ENCODE data around the gene RASAL3. TPM values are rescaled to one million over a fixed set of nuclear protein-coding genes. Genes with fewer than 3 reads are reported as not detected.
"Not testable (repeated sequence)": the region's sequence is repeated elsewhere in the genome, so short reads cannot be mapped to it uniquely, and the experiment has no call there.

Gene RASAL3
- total RNA-seq, 1 donor from 2014 or later = 4.4 TPM

DNA sequence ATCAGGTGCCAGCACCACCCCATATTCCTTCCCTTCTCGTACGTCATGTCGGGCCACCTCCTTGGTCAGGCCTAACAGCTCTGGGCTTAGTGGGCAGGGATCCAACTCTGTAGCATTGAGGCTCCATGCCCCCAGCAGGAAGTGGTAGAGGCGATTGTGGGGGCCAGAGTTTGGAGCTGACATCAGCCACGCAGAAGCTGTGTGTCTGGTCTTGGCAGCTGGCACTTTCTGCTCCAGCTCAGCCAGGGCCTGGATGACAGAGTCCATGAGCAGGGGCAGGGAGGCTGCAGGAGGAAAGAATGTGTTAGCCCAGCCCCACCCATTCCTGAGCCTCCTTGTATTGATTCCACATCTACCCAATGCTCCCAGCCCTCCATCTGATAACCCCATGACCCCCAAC, 12.0 kb upstream of the RASAL3 start:
- H3K27me3 ChIP-seq = peaks cover 4% of the 10 kb centered on the region
- intact Hi-C loops (cut with DNase I) = no loop called here
- no peaks in the 10 kb centered on the region for H3K4me1 ChIP-seq
- no peak overlapping the region for H3K4me3 ChIP-seq
- no peak for DNase-seq (ENCODE audit: low spot score in 2 of 2)
- no peak overlapping the region for H3K27ac ChIP-seq
- no peaks in the 10 kb centered on the region for H3K36me3 ChIP-seq
- TF ChIP-seq CTCF (IDR thresholded peaks at IDR 0.05) = no peak
- no peaks in the 10 kb centered on the region for H3K9me3 ChIP-seq

DNA sequence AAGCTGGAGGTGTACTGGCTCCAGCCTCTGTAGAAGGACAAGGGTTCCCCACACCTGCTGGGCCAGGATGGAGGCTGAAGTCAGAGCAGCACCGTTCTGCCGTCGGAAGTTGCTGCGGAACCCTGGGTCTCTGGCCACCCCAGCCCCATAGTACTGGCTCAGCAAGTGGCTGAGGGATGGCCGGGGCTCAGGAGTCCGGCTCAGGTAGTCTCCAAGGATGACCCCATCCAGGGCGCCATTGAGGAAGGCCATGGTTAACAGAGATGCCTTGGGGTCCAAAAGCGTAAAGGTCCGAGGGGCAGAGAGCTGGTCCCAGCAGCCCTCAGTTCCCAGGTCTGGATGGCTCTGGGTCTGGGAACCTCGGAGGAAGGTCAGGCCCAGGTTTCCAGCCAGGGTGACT, 11.3 kb upstream of the RASAL3 start:
- H3K36me3 ChIP-seq = no peaks in the 10 kb centered on the region
- no peaks in the 10 kb centered on the region for H3K4me1 ChIP-seq
- H3K4me3 ChIP-seq = no peak overlapping the region
- H3K27ac ChIP-seq = no peak overlapping the region
- no peaks in the 10 kb centered on the region for H3K9me3 ChIP-seq
- TF ChIP-seq CTCF (IDR thresholded peaks at IDR 0.05) = no peak
- no peak for DNase-seq (ENCODE audit: low spot score in 2 of 2)
- intact Hi-C loops (cut with DNase I) = no loop called here
- peaks cover 6% of the 10 kb centered on the region for H3K27me3 ChIP-seq

- no peak for DNase-seq (ENCODE audit: low spot score in 2 of 2)
These were observed 10.8 kb upstream of the RASAL3 start for GRCh38 chr19:15475169-15475568.

DNA sequence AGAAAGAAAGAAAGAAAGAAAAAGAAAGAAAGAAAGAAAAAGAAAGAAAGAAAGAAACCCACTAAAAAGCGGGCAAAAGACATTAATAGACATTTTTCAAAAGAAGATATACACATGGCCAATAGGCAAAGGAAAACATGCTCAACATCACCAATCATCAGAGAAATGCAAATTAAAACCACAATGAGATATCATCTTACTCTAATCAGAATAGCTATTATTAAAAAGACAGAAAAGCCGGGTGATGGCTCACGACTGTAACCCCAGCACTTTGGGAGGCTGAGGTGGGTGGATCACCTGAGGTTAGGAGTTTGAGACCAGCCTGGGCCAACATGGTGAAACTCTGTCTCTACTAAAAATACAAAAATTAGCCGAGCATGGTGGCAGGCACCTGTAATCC, 9.5 kb upstream of the RASAL3 start:
- H3K9me3 ChIP-seq; H3K27ac ChIP-seq; DNase-seq (ENCODE audit: low spot score in 2 of 2); intact Hi-C loops (cut with DNase I); H3K4me3 ChIP-seq; H3K36me3 ChIP-seq; H3K4me1 ChIP-seq: not testable (repeated sequence)
- H3K27me3 ChIP-seq = peaks cover 17% of the 10 kb centered on the region

More at GRCh38 chr19:15475169-15475568, 10.8 kb upstream of the RASAL3 start:
- no peaks in the 10 kb centered on the region for H3K36me3 ChIP-seq
- peaks cover 6% of the 10 kb centered on the region for H3K27me3 ChIP-seq
- intact Hi-C loops (cut with DNase I) = no loop called here
- no peak overlapping the region for H3K27ac ChIP-seq
- H3K9me3 ChIP-seq = no peaks in the 10 kb centered on the region
- H3K4me1 ChIP-seq = no peaks in the 10 kb centered on the region
- H3K4me3 ChIP-seq = no peak overlapping the region
- no peak for TF ChIP-seq CTCF (IDR thresholded peaks at IDR 0.05)

DNA sequence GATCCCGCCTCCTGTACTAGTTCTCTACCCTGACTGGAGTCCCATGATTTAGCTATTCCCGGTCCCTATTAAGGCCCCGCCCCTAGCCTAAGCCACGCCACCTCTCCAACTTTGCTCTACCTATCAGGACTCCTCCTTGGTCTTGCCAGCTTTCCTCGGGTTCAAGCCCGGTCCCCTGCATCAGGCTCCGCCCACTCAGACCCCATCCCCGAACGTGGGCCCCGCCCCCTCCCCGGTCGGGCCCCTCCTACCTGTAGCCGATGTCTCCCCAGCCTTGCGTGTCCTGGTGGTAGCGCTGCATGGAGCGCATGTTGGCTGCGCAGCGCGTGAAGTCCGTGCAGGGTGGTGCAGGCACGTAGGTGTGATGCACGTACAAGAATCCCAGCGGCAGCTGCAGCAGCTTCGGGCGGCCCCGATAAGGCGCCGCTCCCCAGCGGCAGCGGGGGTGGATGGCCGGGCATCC, 7.3 kb upstream of the RASAL3 start:
- no peak for DNase-seq (ENCODE audit: low spot score in 2 of 2)
- H3K4me3 ChIP-seq = no peak overlapping the region
- peaks cover 0 to 5% of the 10 kb centered on the region in 2 donors for H3K4me1 ChIP-seq
- no peaks in the 10 kb centered on the region for H3K9me3 ChIP-seq
- H3K27me3 ChIP-seq = peaks cover 17% of the 10 kb centered on the region
- intact Hi-C loops (cut with DNase I) = no loop called here
- no peak for TF ChIP-seq CTCF (IDR thresholded peaks at IDR 0.05)
- no peak overlapping the region for H3K27ac ChIP-seq
- no peaks in the 10 kb centered on the region for H3K36me3 ChIP-seq

GRCh38 chr19:15469513-15470297, 5.4 kb upstream of the RASAL3 start:
- no peak for DNase-seq (ENCODE audit: low spot score in 2 of 2)
- H3K27me3 ChIP-seq = peaks cover 17% of the 10 kb centered on the region
- intact Hi-C loops (cut with DNase I) = no loop called here
- H3K36me3 ChIP-seq = no peaks in the 10 kb centered on the region
- H3K9me3 ChIP-seq = no peaks in the 10 kb centered on the region
- no peak overlapping the region for H3K27ac ChIP-seq
- H3K4me1 ChIP-seq = peaks cover 0 to 5% of the 10 kb centered on the region in 2 donors
- no peak for TF ChIP-seq CTCF (IDR thresholded peaks at IDR 0.05)
- H3K4me3 ChIP-seq = peak overlapping the region; percentile 42 to 56
